ENCODE data around the gene AHNAK2.

The AHNAK2 gene

DNA sequence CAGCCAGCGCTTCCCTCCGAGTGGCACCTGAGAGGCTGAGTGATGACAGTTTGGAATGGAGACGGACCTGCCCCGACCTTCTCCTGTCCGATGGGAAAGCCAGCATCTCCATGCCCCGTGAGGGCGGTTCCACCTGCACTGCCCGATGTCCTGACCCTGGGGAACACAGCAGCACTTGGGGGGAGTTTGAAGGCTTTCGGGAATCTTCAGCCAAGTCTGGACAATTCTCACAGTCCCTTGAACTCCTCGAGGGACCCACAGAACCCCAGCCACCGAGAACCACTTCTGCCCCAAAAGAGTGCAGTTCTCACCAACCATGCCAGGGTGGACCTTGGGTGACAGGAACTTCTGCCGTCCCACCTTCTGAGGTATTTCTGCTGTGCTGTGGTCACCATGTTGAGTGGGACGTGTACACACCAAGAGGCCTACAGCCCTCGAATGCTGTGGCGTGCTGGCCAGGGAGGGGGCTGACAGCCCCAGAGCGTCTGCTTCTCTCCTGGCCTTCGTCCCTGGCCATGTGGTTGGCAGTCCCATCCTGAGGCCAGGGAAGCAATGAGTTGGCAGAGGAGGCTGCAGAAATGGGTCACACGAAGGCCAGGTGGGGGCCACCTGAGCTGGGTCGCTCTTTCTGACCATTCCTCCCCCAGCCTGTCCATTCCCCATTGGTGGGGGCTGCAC lies 8.5 kb upstream of the AHNAK2 start:
- DNase-seq (ENCODE audit: low read depth), result no peak

DNA sequence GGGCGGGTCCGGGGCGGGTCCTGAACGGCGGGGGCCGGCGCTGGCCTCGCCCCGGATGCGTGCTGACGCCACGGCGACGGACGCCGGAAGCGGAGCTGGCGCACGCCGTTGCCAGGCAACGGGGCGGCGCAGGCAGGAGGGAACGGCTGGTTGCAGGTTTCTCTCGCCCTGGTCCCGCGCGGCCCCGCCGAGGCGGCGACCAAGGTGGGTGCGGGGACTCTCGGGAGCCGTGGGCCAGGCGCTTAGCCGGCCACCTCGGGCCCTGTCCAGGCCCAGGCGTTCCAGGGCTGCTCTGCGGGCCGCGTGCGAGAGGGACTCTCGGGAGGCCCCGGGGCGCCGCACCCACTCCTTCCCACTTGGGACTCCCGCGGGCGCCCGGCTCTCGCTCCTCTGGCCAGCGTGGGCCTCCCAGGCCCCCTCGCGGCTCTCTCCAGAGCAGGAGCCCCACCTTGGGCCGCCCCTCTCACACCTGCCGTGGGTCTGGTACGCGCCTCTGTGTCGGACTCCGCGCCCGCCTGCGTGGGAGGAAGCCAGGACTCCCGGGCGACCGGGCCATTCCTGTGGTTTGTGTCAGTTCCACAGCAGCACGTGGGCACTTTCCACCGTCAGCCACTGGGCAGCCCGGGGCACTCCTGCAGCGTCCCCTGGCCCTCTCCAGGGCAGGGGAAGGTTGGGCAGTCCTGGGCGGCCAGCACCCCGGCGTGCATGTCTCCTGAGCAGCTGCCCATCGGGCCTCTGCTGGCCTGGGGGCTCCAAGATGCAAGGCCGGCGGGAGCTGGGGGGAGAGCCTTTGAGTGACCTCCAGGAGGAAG lies 7.7 kb upstream of the AHNAK2 start, which contains the start of gene CLBA1:
CLBA1 (plus strand) TSS at position 114 of the 812 bp plus-strand sequence; CDS start at position 758, 644 bp downstream.
- peak; percentile 44 for DNase-seq (ENCODE audit: low read depth)

DNA sequence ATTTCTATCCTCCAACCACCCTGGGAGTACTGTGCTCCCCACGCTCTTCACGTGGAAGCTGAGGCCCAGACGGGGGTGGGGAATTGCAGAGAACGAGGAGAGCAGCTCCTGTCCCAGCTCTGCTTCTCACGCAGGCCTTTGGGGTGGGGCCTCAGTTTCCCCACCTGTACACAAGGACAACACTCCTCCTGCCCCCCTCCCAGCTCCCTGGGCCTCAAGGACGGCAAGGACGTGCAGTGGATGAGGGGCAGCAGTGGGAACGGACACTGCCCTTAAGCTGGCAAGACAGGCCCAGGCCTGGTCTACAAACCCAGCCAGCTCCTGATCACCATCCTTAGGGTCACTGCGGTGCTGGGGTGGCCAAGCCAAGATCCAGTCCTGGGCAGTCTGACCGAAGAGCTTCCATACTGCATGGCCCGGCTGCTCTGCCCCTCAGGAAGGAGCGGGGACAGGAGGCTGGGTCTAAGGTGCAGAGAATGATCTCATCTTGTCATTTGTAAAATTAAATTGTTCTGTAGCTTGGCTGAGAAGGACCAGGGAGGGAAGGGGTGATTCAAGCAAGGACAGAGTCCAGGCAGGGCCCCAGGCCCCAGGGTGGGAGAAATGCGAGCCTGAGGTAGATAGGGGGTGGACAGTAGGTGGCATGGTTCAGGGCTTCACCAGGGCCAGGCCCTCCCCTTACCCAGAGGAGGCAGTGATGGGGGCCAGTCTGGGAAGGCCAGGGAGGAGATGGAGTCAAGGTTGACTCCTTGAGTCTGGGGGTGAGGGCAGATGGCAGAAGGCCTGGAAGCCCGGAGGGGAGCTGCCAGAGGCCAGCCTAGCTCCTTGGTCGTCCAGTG lies 6.1 kb upstream of the AHNAK2 start:
- DNase-seq (ENCODE audit: low read depth), result no peak

DNA sequence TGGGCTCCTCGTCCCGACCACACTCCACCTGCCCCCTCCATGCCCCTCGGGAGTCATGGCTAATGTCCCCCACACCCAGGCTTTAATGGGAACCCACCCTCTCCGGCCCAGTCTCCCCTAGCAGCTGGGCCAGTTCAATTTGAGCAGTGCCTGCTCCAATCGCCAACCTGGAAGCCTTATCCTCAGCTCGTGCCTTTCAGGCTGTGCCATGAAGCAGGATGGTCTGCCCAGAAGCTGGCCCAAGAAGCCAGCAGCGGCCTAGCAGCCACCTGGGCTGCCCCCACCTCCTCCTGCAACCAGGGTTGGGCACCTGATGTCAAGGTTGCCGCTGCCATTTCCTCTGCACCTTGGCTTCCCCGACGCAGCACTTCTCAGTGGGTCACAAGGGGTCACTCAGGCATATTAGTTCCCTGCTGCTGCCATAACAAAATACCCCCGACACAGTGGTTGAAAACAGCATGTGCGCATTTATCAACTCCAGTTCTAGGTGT lies 5.1 kb upstream of the AHNAK2 start:
- no peak for DNase-seq (ENCODE audit: low read depth)

DNA sequence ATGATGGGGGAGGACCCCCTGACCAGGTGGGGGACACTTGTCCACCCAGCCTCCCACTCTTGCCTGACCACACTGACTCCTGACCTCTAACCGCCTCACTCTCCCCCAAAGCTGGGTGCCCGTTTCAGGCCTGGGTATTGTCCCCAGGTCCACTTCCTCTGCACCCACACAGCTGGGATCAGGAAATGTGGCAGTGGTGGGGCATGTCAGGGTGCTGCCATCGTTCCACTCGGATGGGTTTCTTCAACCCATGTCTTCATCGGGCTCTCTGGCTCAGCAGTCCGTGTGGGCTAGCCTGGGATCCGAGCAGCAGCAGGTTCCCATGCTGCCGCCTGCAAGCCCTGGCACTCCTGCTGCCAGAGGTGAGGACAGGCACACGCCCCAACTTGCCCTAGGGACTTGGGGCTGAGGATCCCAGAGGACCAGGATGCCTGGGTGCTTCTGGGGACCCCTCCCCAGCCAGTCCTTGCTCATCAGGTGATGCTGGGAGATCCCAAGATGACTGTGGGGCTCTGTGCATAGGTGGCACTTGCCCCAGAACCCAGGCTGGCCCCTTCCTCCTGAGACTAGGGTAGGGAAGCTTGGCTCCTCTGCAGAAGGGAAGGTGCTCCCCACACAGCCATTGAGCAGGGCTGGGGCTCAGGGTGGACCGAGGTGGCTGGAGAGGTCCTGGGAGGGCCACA lies 4.5 kb upstream of the AHNAK2 start:
- DNase-seq (ENCODE audit: low read depth), result no peak

DNA sequence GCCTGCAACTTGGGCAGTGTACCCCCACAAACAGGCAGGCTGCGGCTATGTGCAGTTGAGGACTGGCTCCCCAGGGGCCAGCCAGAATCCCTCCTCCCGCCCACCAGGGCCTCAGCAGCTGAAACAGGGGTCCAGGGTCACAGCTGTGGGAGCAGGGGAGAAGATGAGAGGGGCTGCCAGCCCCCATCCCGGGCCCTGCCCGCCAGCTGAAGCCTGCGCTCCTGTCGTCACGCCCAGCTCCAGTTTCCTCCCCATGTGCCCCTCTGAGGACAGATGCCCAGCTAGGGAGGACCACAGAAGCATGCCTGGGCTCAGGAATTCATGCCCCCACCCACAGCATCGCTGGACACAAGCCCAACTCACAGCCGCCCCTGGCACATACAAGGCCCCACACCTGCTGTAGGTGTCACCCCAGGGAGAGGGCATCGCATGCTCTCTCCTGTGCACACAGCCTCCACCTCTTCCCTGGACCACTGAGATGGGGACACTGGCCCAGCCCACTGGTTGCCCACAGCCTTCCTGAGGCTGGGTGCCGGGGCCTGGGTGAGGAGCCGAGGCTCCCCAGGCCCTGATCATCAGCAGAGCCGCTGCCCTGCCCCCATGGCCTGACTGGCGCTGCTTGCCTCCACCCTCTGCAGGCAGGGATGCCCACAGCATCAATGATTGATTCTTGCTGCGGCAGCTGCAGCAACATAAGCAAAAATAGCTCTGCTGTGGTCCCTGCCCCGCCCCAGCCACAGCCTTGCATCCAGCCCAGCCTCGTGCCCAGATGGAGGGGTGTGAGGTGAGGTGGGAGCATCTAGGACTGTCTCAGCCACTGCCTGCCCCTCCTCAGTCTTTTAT lies 3.7 kb upstream of the AHNAK2 start:
- no peak for DNase-seq (ENCODE audit: low read depth)

DNA sequence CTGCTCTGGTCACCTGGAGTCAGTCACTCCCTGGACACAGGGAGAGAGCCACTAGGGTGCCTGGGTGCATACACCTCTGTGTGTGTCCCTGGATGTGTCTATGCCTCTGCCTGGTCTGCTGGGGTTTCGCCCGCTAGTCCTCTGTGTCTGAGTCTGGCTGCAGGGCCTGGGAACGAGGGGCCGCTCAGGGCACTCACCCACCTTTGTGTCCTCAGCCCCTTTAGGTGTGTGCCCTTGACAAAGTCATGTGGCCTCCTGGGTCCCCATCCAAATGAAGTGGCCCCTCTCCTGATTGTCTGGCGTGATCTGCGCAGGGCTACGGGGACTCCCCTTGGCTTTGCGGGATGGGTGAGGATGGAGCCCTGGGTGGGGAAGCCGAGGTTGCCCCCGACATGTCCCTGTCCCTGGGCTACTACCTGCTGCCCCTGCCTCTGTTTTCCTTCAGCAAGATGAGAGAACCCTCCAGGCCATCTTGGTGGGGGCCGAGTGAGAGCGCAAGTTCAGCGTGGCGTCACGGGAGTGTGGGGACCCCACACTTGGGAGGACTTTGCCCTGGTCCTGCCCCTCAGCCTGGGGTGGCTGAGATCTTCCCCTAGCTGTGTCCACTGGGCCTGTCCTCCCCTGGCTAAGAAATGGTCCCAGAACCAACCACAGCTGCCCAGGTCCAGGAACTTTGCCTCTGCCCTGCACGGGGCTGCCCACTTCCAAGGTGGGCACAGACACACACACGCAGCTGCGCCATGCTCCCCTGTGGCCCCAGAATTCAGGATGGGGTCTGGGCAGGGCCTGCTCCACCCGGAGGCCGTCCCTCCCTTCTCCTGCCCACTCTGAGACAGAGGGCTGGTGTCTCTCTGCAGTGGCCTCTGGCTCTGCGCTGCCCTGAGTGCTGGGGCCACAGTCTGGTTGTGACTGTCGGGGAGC lies 2.7 kb upstream of the AHNAK2 start:
- no peak for DNase-seq (ENCODE audit: low read depth)

DNA sequence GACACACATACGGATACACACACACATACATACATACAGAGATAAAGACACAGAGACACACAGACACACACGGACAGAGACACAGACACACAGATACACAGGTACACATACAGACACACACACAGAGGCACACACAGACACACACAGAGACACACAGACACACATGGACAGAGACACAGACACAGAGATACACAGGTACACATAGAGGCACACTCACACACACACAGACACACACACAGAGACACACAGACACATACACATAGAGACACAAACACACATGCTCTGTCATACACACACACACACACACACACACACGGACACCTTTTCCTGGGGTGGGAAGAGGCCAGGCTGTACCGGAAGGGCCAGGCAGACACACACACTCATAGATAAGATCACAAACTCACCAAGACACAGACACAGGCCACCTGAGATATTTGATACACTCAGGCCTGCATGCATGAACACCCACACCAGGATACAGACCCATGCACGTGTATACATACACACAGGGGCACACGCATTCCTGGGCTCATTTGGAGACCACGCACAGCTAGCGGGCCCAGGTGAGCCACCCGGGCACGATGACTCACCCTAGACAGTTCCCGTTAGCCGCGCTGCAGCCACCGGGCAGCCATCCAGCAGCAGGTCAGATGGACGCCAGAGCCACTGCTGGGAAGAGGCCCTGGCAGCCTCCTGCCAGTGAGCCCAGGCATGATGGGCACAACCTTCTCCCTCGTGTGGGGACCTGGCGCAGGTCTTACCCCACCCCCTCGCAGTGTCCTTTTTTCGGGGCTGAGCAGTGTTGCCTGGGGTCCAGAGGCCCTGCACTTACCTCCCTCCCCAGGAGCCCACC lies 1.8 kb upstream of the AHNAK2 start:
- no peak for DNase-seq (ENCODE audit: low read depth)

DNA sequence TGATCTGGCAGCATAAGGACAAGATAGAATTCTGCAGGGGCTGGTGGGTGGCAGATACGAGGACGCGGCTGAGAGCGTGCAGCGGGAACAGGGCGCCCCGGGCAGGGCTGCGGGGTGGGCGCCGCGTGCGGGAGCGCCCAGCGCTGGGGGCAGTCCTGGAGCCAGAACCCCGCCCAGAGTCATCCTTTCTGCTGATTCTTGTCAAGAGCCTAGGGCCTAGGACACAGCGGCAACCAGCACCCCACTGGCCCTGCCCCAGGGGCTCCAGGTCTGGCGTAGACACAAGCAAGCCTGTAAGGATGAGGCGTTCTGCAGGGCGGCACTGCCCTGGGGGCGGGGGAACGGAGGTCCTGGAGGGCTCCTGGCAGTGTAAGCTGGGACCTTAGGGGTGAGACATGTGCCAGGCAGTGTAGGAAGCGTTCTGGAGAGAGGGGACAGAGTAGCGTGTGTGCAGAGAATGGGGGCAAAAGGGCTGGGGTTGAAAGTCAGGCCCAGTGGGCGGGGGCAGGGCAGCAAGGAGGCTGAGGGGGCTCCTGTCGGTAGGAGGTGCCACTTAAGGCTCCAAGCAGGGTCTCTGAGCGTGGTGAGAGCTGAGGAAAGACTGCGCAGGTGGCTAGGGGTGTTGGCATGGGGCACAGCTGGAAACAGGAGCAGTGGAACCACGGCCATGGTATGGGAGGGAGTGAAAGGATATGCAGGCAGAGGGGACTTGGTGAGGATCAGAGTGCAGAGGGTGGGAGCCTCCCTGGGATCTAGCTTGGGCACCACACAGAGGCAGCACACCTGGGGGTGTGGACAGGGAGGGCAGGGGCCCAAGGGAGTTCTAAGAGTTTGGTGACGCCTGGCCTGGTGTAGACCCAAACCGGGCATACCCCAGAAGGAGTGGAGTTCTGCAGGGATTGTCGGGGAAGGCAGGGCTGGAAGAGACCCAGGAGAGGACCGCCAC lies 845 bp upstream of the AHNAK2 start:
- no peak for DNase-seq (ENCODE audit: low read depth)

DNA sequence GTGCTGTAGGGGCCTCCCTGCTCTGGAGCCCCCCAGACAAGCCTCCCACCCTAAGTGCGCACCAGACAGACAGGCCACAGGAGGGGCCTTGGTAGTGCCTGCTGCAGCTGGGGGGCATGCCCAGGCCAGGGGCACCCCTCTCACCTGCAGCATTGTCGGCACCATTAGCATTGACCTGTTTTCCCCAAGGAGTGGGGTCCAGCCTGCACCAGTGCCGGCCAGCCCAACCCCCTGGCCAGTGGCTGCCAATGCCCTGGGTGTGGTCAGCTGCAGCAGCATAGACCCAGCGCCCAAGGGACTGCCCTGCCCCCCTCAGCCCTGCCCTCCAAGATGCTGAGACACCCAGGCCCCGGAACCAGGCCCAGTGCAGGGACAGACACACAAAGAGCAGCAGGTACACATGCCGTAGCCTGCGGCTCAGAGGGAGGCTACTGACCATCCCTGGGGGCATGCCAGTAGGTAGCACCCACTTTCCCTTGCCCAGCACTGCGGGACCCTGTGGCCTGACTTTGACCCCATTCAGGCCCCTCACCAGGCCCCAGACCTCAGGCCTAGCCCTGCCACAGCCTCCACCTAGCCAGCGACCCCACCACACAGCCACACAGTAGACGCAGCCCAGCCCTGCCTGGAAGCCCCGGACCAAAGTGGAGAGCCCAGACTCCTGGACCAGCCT lies 1.0 kb downstream of the AHNAK2 start:
- DNase-seq (ENCODE audit: low read depth), result no peak

DNA sequence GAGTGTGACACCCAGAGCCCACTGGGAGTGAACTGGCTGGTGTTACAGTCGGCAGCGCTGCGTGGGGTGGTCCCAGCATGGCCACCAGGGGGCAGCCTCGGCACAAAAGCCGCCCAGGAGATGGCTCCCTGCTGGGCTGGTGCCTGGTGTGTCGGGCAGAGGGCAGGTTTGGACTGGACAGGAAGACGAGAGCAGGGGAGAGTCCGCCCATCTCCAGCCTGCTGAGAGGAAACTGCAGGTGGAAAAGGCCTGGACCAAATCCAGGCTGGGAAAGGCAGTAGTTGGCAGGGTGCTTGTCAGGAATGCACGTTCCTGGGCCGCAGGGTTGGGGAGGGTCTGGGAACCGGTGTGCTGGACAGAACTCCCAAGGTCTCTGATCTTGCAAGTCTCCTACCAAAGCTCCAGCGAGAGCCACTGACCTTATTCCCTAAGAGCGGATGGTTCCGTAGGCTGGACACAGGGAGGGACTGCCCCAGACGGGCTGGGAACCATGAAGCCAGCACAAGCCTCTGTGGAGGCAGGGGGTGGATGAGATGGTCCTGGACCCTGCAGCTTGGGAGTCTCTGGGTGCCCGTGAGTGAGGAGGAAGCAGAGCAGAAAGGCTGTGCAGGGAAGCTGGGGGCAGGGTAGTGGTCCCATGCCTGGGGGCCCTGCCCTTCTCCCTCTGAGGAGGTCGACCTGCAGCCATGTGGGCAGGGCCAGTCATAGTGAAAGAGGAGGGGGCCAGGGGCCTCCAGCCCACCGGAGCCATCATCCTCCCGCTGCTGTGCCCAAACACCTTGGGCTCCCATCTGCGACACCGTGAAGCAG lies 1.8 kb downstream of the AHNAK2 start:
- no peak for DNase-seq (ENCODE audit: low read depth)

DNA sequence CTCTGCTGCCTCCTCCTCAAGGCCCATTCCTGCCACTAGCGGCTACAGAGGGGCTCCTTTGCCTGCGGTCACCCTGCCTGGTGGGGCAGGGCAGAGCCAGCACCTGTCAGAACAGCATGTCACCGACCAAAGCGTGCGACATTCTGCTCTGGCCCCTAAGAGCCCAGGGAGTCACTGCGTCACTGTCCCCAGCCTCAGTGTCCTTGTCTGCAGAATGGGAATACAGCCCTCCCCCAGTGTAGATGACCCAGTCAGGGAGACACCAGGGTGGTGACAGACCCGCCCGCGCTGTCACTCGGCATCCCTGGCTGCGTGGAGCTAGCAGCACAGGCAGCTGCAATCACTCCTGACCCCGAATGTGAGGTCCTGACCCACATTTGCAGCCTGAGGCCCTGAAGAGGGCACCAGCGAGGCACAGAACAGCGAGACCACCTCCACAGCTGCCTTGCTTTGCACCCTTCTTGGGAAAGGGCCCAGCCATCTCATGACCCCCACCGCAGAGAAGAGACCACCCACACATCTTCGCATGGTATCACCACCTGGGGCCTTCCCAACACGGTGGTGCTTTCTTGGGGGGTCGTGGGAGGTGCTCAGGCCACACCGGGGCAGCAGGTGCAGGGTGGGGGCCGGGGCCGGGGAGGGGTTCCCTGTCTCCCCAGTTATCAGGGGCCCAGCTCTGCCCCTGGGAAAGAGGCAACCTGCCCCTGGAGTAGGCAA lies 2.5 kb downstream of the AHNAK2 start:
- DNase-seq (ENCODE audit: low read depth), result no peak

DNA sequence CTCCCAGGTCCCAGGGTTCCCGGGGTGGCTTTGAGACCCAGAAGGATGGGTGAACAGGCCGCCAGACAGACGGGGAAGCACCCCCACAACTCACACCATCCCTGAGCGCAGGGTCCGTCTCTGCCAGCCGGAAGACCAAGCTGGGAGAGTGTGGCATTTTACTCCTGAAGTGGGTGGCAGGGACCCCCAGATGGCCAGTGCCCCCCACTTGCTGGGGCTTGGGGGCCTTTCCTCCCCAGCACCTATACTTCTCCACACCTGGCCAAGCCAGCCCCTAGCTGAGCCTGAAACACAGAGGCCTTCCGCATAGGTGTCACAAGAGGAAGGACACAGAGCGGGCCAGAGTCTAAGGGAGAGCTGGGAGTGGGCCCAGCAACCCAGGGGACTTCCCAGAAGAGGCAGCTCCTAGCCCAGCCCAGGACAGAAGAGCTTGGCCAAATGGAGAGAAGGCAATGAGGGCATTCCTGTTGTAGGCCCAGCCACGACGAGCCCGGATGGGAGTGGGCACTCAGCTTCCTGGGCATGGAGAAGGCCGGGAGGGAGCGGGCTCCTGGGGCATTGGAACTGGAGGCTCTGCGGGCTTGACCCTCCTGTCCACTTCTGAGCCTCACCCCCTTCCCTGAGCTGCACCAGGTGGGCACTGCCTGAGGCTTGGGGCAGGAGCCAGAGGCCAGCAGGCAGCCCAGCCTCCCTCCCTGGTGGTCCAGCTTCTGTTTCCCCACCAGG lies 3.3 kb downstream of the AHNAK2 start:
- DNase-seq (ENCODE audit: low read depth), result no peak

DNA sequence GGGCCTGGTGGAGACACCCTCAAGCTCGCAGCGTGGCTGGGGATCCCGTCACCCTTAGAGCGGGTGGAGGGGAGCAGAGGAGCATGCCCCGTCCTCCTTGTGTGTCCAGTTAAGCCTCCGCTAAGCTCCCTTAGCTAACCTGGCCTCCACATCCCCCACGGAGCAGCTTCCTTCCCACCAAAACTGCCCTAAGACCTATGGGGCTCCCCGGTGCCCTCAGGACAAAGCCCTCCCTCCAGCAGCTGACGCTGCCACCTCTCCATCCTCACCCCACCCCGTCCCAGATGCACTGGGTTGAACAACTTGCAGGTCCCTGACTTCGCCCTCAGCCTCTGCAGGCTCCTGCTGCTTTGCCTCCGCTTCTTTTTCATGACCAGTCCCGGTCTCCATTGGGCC lies 4.0 kb downstream of the AHNAK2 start:
- DNase-seq (ENCODE audit: low read depth), result no peak

Data from GM04503 (cell line).